T follicular helper cell (primary cell): Measurements from ENCODE around the gene HSD17B4.
"Not testable (repeated sequence)": the region's sequence is repeated elsewhere in the genome, so short reads cannot be mapped to it uniquely, and the experiment has no call there.

Source experiments
- DNase-seq: peaks from one replicate; pipeline ENCODE4 v3.0.0-alpha.2; 2020; ENCODE audit warnings: low read depth

HSD17B4 gene

GRCh38 chr5:119480629-119481028 lies 28.3 kb downstream of the HSD17B4 start:
- DNase-seq, result not testable (repeated sequence)

GRCh38 chr5:119483155-119483554 lies 30.9 kb downstream of the HSD17B4 start:
- DNase-seq, result no peak

- no peak for DNase-seq
Measured at GRCh38 chr5:119484884-119485283, 32.6 kb downstream of the HSD17B4 start.

- DNase-seq, result no peak
Measured at GRCh38 chr5:119501671-119502179, 49.4 kb downstream of the HSD17B4 start.

GRCh38 chr5:119503939-119504338 lies 51.6 kb downstream of the HSD17B4 start:
- DNase-seq, result not testable (repeated sequence)

- DNase-seq, result no peak
Measured at GRCh38 chr5:119512277-119512676, 60.0 kb downstream of the HSD17B4 start.

- DNase-seq, result no peak
Measured at GRCh38 chr5:119515192-119515591, 62.9 kb downstream of the HSD17B4 start.

- not testable (repeated sequence) for DNase-seq
Measured at GRCh38 chr5:119517115-119517514, 64.8 kb downstream of the HSD17B4 start.

GRCh38 chr5:119521232-119521631 lies 68.9 kb downstream of the HSD17B4 start:
- no peak for DNase-seq

GRCh38 chr5:119522841-119523240 lies 70.5 kb downstream of the HSD17B4 start:
- no peak for DNase-seq

- no peak for DNase-seq
Measured at GRCh38 chr5:119524485-119524884, 72.2 kb downstream of the HSD17B4 start.

GRCh38 chr5:119527351-119527750 lies 75.1 kb downstream of the HSD17B4 start:
- no peak for DNase-seq

GRCh38 chr5:119529811-119530210 lies 77.5 kb downstream of the HSD17B4 start:
- no peak for DNase-seq

GRCh38 chr5:119532637-119533036 lies 80.3 kb downstream of the HSD17B4 start:
- no peak for DNase-seq

- no peak for DNase-seq
Measured at GRCh38 chr5:119537704-119538103, 85.4 kb downstream of the HSD17B4 start.

GRCh38 chr5:119541716-119542115 lies 89.4 kb downstream of the HSD17B4 start:
- DNase-seq, result no peak

- no peak for DNase-seq
Measured at GRCh38 chr5:119551819-119552218, 99.5 kb downstream of the HSD17B4 start.

- no peak for DNase-seq
Measured at GRCh38 chr5:119554597-119554996, 102.3 kb downstream of the HSD17B4 start.

GRCh38 chr5:119570910-119571309 lies 118.6 kb downstream of the HSD17B4 start:
- no peak for DNase-seq

GRCh38 chr5:119578937-119579336 lies 126.6 kb downstream of the HSD17B4 start:
- no peak for DNase-seq

- no peak for DNase-seq
Measured at GRCh38 chr5:119582987-119583386, 130.7 kb downstream of the HSD17B4 start.

GRCh38 chr5:119583684-119584083 lies 131.4 kb downstream of the HSD17B4 start:
- no peak for DNase-seq
